HFFc6 (cell line): ENCODE data around the gene TMEM119. TPM values are rescaled to one million over a fixed set of nuclear protein-coding genes. Genes with fewer than 3 reads are reported as not detected.

Experiments used
- DNase-seq: peaks from one replicate; pipeline ENCODE4 v3.0.0-alpha.2; 2018
- H3K27ac Mint-ChIP-seq: 2 replicates; pipeline ENCODE4 v1.8.0; 2020; ENCODE audit warnings: mild to moderate bottlenecking, mixed read lengths
- H3K27me3 Mint-ChIP-seq: 2 replicates; pipeline ENCODE4 v1.8.0; 2021; ENCODE audit warnings: mild to moderate bottlenecking, moderate library complexity, mixed read lengths; ENCODE audit not compliant: insufficient read depth
- H3K36me3 Mint-ChIP-seq: 2 replicates; pipeline ENCODE4 v1.8.0; 2021; ENCODE audit warnings: low read depth, mixed read lengths
- H3K4me1 Mint-ChIP-seq: 2 replicates; pipeline ENCODE4 v1.8.0; 2020; ENCODE audit warnings: low read depth, mixed read lengths
- H3K4me3 Mint-ChIP-seq: 2 replicates; pipeline ENCODE4 v1.8.0; 2020; ENCODE audit warnings: mild to moderate bottlenecking, moderate library complexity, mixed read lengths
- H3K9me3 Mint-ChIP-seq: 2 replicates; pipeline ENCODE4 v1.8.0; 2020; ENCODE audit warnings: mild to moderate bottlenecking, mixed read lengths
- CTCF ChIP-seq: fragments of 200-600 bp; sonication (generic); IDR thresholded peaks from 2 replicates; pipeline ENCODE4 v1.5.0; 2021; ENCODE audit warnings: antibody characterized with exemption, mild to moderate bottlenecking
- total RNA-seq, 6 experiments: library from RNA; stranded (reverse); fragmentation: NEBNext Ultra II Directional; extraction: Animal tissue kit (Norgen Biotek cat#: 25700); gene quantifications; 2 replicates in 1 of 6; 3 replicates in 5 of 6; pipeline ENCODE4 v1.2.3, GENCODE V29; 2021

The TMEM119 gene
- total RNA-seq, 6 experiments from 2014 or later, result 11.9 to 22.2 (median 19.1) TPM

GRCh38 chr12:108615918-108616317 is 18.0 kb upstream of the TMEM119 start:
- Mint-ChIP-seq H3K27ac (no peak overlapping the region), H3K4me1 (peaks cover 52% of the 10 kb centered on the region), H3K27me3 (no peaks in the 10 kb centered on the region; the same call in 1 of the 2 replicates), H3K4me3 (no peak overlapping the region), H3K36me3 (peaks cover 12% of the 10 kb centered on the region), H3K9me3 (peaks cover 6% of the 10 kb centered on the region; the same call in 1 of the 2 replicates)
- no peak for DNase-seq
- no peak for TF ChIP-seq CTCF

GRCh38 chr12:108614639-108615038 is 16.8 kb upstream of the TMEM119 start:
- Mint-ChIP-seq H3K36me3 (peaks cover 12% of the 10 kb centered on the region), H3K27me3 (no peaks in the 10 kb centered on the region; the same call in 1 of the 2 replicates), H3K27ac (no peak overlapping the region), H3K9me3 (peaks cover 6% of the 10 kb centered on the region; the same call in 1 of the 2 replicates), H3K4me3 (no peak overlapping the region), H3K4me1 (peaks cover 64% of the 10 kb centered on the region)
- DNase-seq, result no peak
- TF ChIP-seq CTCF, result no peak

- Mint-ChIP-seq H3K36me3 (peaks cover 12% of the 10 kb centered on the region), H3K4me3 (no peak overlapping the region), H3K27ac (no peak overlapping the region), H3K9me3 (peaks cover 6% of the 10 kb centered on the region; the same call in 1 of the 2 replicates), H3K27me3 (no peaks in the 10 kb centered on the region), H3K4me1 (peaks cover 67% of the 10 kb centered on the region)
- DNase-seq, result no peak
- no peak for TF ChIP-seq CTCF
Measured at GRCh38 chr12:108614041-108614440, 16.2 kb upstream of the TMEM119 start.

- DNase-seq, result no peak
- Mint-ChIP-seq H3K27me3 (peaks cover 2% of the 10 kb centered on the region; the same call in 1 of the 2 replicates), H3K9me3 (peaks cover 6% of the 10 kb centered on the region; the same call in 1 of the 2 replicates), H3K27ac (no peak overlapping the region), H3K4me3 (no peak overlapping the region), H3K36me3 (peaks cover 12% of the 10 kb centered on the region), H3K4me1 (peaks cover 67% of the 10 kb centered on the region)
- TF ChIP-seq CTCF, result no peak
Measured at GRCh38 chr12:108613548-108613947, 15.7 kb upstream of the TMEM119 start.

- Mint-ChIP-seq H3K4me1 (peaks cover 60% of the 10 kb centered on the region), H3K27ac (no peak overlapping the region; the same call in 1 of the 2 replicates), H3K9me3 (peaks cover 6% of the 10 kb centered on the region; the same call in 1 of the 2 replicates), H3K36me3 (peaks cover 12% of the 10 kb centered on the region), H3K4me3 (no peak overlapping the region), H3K27me3 (peaks cover 2% of the 10 kb centered on the region; the same call in 1 of the 2 replicates)
- DNase-seq, result no peak
- TF ChIP-seq CTCF, result no peak
Measured at GRCh38 chr12:108612788-108613282, 15.0 kb upstream of the TMEM119 start.
